GM12874 (cell line): ENCODE data around the gene DYNLT4.

Experiments used
- CTCF ChIP-seq: IDR thresholded peaks from 2 replicates; pipeline ENCODE4 v1.5.1; 2011; ENCODE audit warnings: low read depth, mild to moderate bottlenecking, control low read depth, low read length, moderate library complexity; ENCODE audit not compliant: insufficient read depth

DYNLT4 gene

GRCh38 chr1:44808938-44809917 lies 2.1 kb upstream of the DYNLT4 start:
- no peak for TF ChIP-seq CTCF

- TF ChIP-seq CTCF: no peak
Observed at GRCh38 chr1:44808063-44808937, 1.1 kb upstream of the DYNLT4 start, which contains the start of gene BTBD19. Gene BTBD19 (plus strand): TSS chr1:44808523. CDS start chr1:44808821, 298 bp downstream.

DNA sequence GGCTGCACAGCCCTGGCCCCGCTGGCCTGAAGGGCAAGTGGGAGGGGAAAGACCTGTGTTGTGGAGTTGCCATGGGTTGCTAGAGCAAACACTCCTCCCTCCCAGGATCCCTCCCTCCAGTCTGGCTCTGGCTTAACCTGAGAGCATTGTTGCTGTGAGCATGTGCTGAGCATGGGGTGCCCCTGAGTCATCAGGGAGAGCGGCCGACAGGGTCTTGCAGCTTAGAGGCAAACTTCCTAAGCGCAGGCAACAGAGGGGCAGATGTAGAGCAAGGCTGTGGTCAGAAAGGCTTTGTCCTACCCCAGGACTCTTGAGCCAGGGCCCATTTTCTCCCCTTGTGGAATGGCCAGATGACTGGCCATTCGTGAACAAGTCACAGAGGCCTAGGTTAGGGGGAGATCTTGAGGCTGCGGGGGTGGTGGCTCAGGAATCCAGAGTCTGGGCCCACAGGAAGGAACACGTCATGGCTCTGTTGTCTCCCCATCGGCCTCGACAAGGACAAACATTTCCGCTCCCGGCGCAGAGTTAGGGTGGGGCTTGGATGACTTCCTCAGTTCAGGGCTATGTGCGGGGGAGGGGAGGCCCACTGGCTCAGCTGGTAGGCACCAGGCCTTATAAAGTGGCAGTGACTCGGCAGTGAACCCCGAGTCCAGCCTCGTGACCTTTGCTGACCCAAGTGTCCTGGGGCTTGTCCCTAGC lies 362 bp upstream of the DYNLT4 start:
- TF ChIP-seq CTCF: no peak

GRCh38 chr1:44806025-44806703 lies 987 bp downstream of the DYNLT4 start:
- no peak for TF ChIP-seq CTCF

GRCh38 chr1:44805311-44806024 lies 1.7 kb downstream of the DYNLT4 start:
- TF ChIP-seq CTCF: no peak

- no peak for TF ChIP-seq CTCF
Observed at GRCh38 chr1:44803312-44804095, 3.6 kb downstream of the DYNLT4 start.
